ENCODE data around the gene ADORA1. TPM values are rescaled to one million over a fixed set of nuclear protein-coding genes. Genes with fewer than 3 reads are reported as not detected.

Gene ADORA1
- polyA plus RNA-seq, 4 donors = 0.38 to 1.4 (median 0.54) TPM; not detected in 1

DNA sequence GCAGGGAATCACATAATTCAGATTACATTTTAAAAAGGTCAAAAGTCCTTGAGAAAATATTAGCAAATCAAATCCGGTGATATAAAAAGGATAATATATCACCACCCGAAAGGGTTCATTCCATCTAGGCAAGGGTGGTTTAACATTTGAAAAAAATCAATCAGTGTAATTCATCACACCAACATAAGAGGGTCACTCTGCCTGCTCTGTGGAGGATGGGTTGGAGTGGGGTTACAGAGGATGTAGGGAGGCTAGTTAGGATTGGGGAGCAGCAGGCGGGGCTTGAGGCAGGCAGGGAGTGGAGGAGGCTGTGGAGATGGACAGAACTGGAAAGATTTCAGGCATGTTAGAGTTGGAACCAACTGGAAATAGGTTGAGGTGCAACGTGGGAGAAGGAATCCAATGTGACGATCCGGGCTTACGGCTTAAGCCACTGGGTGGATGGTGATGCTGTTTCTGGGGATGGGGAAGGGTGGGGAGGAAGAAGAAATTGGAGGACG is 12.5 kb downstream of the ADORA1 start:
- no peak for DNase-seq
- Histone ChIP-seq H3K27me3 (ENCODE audit: control insufficient read depth in 3 of 3, insufficient read depth in 3 of 3, low read length in 3 of 3) (no peaks in the 10 kb centered on the region), H3K4me1 (ENCODE audit: control insufficient read depth in 3 of 3, insufficient read depth in 2 of 3, low read depth in 1 of 3, low read length in 2 of 3) (peaks cover 0 to 3% (median 0%) of the 10 kb centered on the region in 3 donors), H3K4me3 (ENCODE audit: low read depth in 1 of 3, low read length in 3 of 3) (no peak overlapping the region), H3K36me3 (ENCODE audit: control insufficient read depth in 3 of 3, insufficient read depth in 2 of 3, low read depth in 1 of 3, low read length in 3 of 3) (no peaks in the 10 kb centered on the region), H3K9me3 (ENCODE audit: control insufficient read depth in 2 of 2, insufficient read depth in 1 of 2, low read depth in 1 of 2, low read length in 1 of 2) (peaks cover 0 to 3% of the 10 kb centered on the region in 2 donors), H3K27ac (ENCODE audit: low read depth in 1 of 3, low read length in 2 of 3) (no peak overlapping the region)
- WGBS, 3 donors = 76 to 83% (median 78%) methylated on average over 8 of the region's 8 CpGs
- no peak for FAIRE-seq

- Histone ChIP-seq H3K9me3 (ENCODE audit: control insufficient read depth in 2 of 2, insufficient read depth in 1 of 2, low read depth in 1 of 2, low read length in 1 of 2) (peaks cover 0 to 3% of the 10 kb centered on the region in 2 donors), H3K27me3 (ENCODE audit: control insufficient read depth in 3 of 3, insufficient read depth in 3 of 3, low read length in 3 of 3) (no peaks in the 10 kb centered on the region), H3K27ac (ENCODE audit: low read depth in 1 of 3, low read length in 2 of 3) (no peak overlapping the region), H3K36me3 (ENCODE audit: control insufficient read depth in 3 of 3, insufficient read depth in 2 of 3, low read depth in 1 of 3, low read length in 3 of 3) (no peaks in the 10 kb centered on the region), H3K4me1 (ENCODE audit: control insufficient read depth in 3 of 3, insufficient read depth in 2 of 3, low read depth in 1 of 3, low read length in 2 of 3) (peaks cover 0 to under 1% (median 0%) of the 10 kb centered on the region in 3 donors), H3K4me3 (ENCODE audit: low read depth in 1 of 3, low read length in 3 of 3) (no peak overlapping the region)
- WGBS, 3 donors = 47 to 70% (median 60%) methylated on average over 5 of the region's 5 CpGs
- FAIRE-seq (no peak), DNase-seq (no peak)
These were observed 13.4 kb downstream of the ADORA1 start for GRCh38 chr1:203140743-203141520.

GRCh38 chr1:203142124-203142523 is 14.6 kb downstream of the ADORA1 start:
- no peaks in the 10 kb centered on the region for H3K4me1 ChIP-seq (ENCODE audit: control insufficient read depth in 3 of 3, insufficient read depth in 2 of 3, low read depth in 1 of 3, low read length in 2 of 3)
- no peak overlapping the region for H3K4me3 ChIP-seq (ENCODE audit: low read depth in 1 of 3, low read length in 3 of 3)
- H3K36me3 ChIP-seq (ENCODE audit: control insufficient read depth in 3 of 3, insufficient read depth in 2 of 3, low read depth in 1 of 3, low read length in 3 of 3) = no peaks in the 10 kb centered on the region
- H3K27me3 ChIP-seq (ENCODE audit: control insufficient read depth in 3 of 3, insufficient read depth in 3 of 3, low read length in 3 of 3) = no peaks in the 10 kb centered on the region
- no peak for DNase-seq
- no peak overlapping the region for H3K27ac ChIP-seq (ENCODE audit: low read depth in 1 of 3, low read length in 2 of 3)
- WGBS, 3 donors = 79 to 91% (median 84%) methylated on average over 6 of the region's 6 CpGs
- FAIRE-seq = no peak
- H3K9me3 ChIP-seq (ENCODE audit: control insufficient read depth in 2 of 2, insufficient read depth in 1 of 2, low read depth in 1 of 2, low read length in 1 of 2) = peaks cover 0 to 3% of the 10 kb centered on the region in 2 donors

DNA sequence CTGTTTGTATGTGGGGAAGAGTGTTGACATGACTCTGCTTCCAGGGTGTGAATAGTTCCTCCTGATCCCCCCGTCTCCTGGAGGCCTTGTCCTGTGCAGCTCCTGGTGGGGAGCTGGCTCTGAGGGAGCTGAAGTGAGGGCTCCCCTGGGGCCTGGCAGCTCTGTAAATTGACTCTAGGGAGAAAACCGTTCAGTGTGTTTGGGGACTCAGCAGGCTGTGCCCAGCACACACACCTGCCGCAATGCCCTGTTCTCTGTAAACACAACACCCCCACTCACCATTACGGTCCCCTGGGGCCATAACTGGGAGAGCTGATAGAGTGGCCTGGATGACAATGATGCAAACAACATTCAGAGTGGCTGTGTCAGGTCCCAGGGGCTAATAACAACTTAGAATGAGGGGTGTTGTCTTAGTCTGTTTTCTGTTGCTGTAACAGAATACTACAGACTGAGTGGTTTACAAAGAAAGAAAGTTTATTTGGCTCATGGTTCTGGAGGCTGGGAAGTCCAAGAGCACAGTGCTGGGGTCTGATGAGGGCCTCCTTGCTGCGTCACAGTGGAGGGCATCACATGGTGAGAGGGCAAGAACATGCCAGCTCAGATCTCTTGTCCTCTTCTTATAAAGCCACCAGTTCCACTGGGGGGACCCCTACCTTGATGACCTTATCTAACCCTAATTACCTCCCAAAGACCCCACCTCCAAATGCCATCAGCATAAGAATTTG is 15.3 kb downstream of the ADORA1 start:
- H3K36me3 ChIP-seq (ENCODE audit: control insufficient read depth in 3 of 3, insufficient read depth in 2 of 3, low read depth in 1 of 3, low read length in 3 of 3) = no peaks in the 10 kb centered on the region
- peaks cover 0 to 3% of the 10 kb centered on the region in 2 donors for H3K9me3 ChIP-seq (ENCODE audit: control insufficient read depth in 2 of 2, insufficient read depth in 1 of 2, low read depth in 1 of 2, low read length in 1 of 2)
- WGBS, 3 donors = 61 to 77% (median 75%) methylated on average over 5 of the region's 5 CpGs
- DNase-seq (no peak), FAIRE-seq (no peak)
- H3K27me3 ChIP-seq (ENCODE audit: control insufficient read depth in 3 of 3, insufficient read depth in 3 of 3, low read length in 3 of 3) = no peaks in the 10 kb centered on the region
- no peak overlapping the region for H3K4me3 ChIP-seq (ENCODE audit: low read depth in 1 of 3, low read length in 3 of 3)
- no peaks in the 10 kb centered on the region for H3K4me1 ChIP-seq (ENCODE audit: control insufficient read depth in 3 of 3, insufficient read depth in 2 of 3, low read depth in 1 of 3, low read length in 2 of 3)
- H3K27ac ChIP-seq (ENCODE audit: low read depth in 1 of 3, low read length in 2 of 3) = no peak overlapping the region

- H3K4me1 ChIP-seq (ENCODE audit: control insufficient read depth in 3 of 3, insufficient read depth in 2 of 3, low read depth in 1 of 3, low read length in 2 of 3) = no peaks in the 10 kb centered on the region
- H3K9me3 ChIP-seq (ENCODE audit: control insufficient read depth in 2 of 2, insufficient read depth in 1 of 2, low read depth in 1 of 2, low read length in 1 of 2) = peaks cover 0 to 3% of the 10 kb centered on the region in 2 donors
- FAIRE-seq (no peak), DNase-seq (peak in 1 of 2 donors; percentile 8)
- H3K27ac ChIP-seq (ENCODE audit: low read depth in 1 of 3, low read length in 2 of 3) = no peak overlapping the region
- no peaks in the 10 kb centered on the region for H3K36me3 ChIP-seq (ENCODE audit: control insufficient read depth in 3 of 3, insufficient read depth in 2 of 3, low read depth in 1 of 3, low read length in 3 of 3)
- no peak overlapping the region for H3K4me3 ChIP-seq (ENCODE audit: low read depth in 1 of 3, low read length in 3 of 3)
- 53 to 68% (median 60%) methylated on average over 11 of the region's 11 CpGs for WGBS, 3 donors
- no peaks in the 10 kb centered on the region for H3K27me3 ChIP-seq (ENCODE audit: control insufficient read depth in 3 of 3, insufficient read depth in 3 of 3, low read length in 3 of 3)
These were observed 16.1 kb downstream of the ADORA1 start for GRCh38 chr1:203143641-203144040.

DNA sequence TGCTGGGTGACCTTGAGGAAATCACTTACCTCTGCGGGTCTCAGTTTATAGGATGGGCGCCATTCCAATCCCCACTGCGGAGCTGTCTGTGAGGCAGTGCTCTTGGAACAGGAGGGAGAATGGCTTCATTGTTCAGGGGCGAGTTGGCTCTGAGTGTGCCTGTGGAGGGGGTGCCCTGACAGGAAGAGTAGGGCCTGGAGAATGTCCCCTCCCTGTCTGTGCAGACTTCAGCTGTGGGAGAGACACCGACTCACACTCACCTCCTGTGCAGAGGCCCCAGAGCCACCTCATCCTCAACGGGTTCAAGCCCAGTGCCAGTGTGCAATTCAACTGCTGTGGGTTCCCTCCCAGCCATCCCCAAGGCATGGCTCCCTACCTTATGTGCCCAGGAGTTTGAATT is 17.1 kb downstream of the ADORA1 start:
- DNase-seq = no peak

DNA sequence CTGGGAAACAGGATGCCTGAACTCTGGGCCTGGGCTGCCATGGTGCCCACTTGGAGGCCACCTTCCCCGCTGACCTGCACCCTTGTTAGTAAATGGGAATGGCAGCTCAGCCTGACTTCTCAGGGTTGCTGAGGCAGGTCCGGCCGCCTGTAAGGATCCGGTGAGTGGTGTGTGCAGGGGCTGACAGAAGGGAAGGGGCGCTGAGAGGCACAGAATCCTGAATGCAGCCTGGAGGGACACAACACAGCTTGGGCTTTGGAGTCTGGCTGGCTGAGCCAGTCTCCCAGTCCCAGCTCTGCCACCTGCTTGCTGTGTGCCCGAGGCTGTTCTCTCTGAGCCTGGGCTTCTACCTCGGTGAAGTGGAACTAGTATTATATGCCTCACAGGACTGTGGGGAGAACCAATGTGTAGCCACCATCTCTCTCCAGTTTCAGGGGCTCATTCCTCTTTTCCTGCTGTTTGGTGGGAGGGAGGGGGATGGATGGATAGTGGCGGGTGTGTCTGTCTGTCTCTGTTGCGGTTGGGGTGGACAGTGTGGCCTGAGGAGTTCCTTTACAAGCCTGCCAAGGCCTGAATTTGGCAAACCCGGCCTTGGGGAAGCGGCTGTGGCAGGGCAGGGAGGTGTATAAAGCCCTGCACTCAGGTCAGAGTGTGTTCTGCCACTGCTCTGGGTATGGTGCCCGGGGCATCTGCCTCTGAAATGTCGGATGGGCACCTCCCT is 18.0 kb downstream of the ADORA1 start:
- DNase-seq = no peak
- FAIRE-seq = no peak
- WGBS, 3 donors = 81 to 88% (median 84%) methylated on average over 12 to 13 of the region's 13 CpGs

More for the DNA sequence above, 17.1 kb downstream of the ADORA1 start:
- no peak for FAIRE-seq
- no peak overlapping the region for H3K27ac ChIP-seq (ENCODE audit: low read depth in 1 of 3, low read length in 2 of 3)
- H3K4me1 ChIP-seq (ENCODE audit: control insufficient read depth in 3 of 3, insufficient read depth in 2 of 3, low read depth in 1 of 3, low read length in 2 of 3) = no peaks in the 10 kb centered on the region
- no peak overlapping the region for H3K4me3 ChIP-seq (ENCODE audit: low read depth in 1 of 3, low read length in 3 of 3)
- H3K9me3 ChIP-seq (ENCODE audit: control insufficient read depth in 2 of 2, insufficient read depth in 1 of 2, low read depth in 1 of 2, low read length in 1 of 2) = peaks cover 0 to 3% of the 10 kb centered on the region in 2 donors
- WGBS, 3 donors = 50 to 70% (median 57%) methylated on average over 6 of the region's 6 CpGs
- H3K27me3 ChIP-seq (ENCODE audit: control insufficient read depth in 3 of 3, insufficient read depth in 3 of 3, low read length in 3 of 3) = no peaks in the 10 kb centered on the region
- H3K36me3 ChIP-seq (ENCODE audit: control insufficient read depth in 3 of 3, insufficient read depth in 2 of 3, low read depth in 1 of 3, low read length in 3 of 3) = no peaks in the 10 kb centered on the region

GRCh38 chr1:203146042-203146369 is 18.5 kb downstream of the ADORA1 start:
- H3K27me3 ChIP-seq (ENCODE audit: control insufficient read depth in 3 of 3, insufficient read depth in 3 of 3, low read length in 3 of 3) = no peaks in the 10 kb centered on the region
- H3K36me3 ChIP-seq (ENCODE audit: control insufficient read depth in 3 of 3, insufficient read depth in 2 of 3, low read depth in 1 of 3, low read length in 3 of 3) = no peaks in the 10 kb centered on the region
- peaks cover 0 to 1% (median 0%) of the 10 kb centered on the region in 3 donors for H3K4me1 ChIP-seq (ENCODE audit: control insufficient read depth in 3 of 3, insufficient read depth in 2 of 3, low read depth in 1 of 3, low read length in 2 of 3)
- FAIRE-seq (no peak), DNase-seq (no peak)
- H3K9me3 ChIP-seq (ENCODE audit: control insufficient read depth in 2 of 2, insufficient read depth in 1 of 2, low read depth in 1 of 2, low read length in 1 of 2) = peaks cover 0 to 3% of the 10 kb centered on the region in 2 donors
- no peak overlapping the region for H3K4me3 ChIP-seq (ENCODE audit: low read depth in 1 of 3, low read length in 3 of 3)
- no peak overlapping the region for H3K27ac ChIP-seq (ENCODE audit: low read depth in 1 of 3, low read length in 2 of 3)
- WGBS, 3 donors = 92 to 100% (median 98%) methylated on average over 2 of the region's 2 CpGs

More for the DNA sequence above, 18.0 kb downstream of the ADORA1 start:
- no peaks in the 10 kb centered on the region for H3K27me3 ChIP-seq (ENCODE audit: control insufficient read depth in 3 of 3, insufficient read depth in 3 of 3, low read length in 3 of 3)
- peaks cover 0 to 3% of the 10 kb centered on the region in 2 donors for H3K9me3 ChIP-seq (ENCODE audit: control insufficient read depth in 2 of 2, insufficient read depth in 1 of 2, low read depth in 1 of 2, low read length in 1 of 2)
- H3K4me1 ChIP-seq (ENCODE audit: control insufficient read depth in 3 of 3, insufficient read depth in 2 of 3, low read depth in 1 of 3, low read length in 2 of 3) = no peaks in the 10 kb centered on the region
- no peaks in the 10 kb centered on the region for H3K36me3 ChIP-seq (ENCODE audit: control insufficient read depth in 3 of 3, insufficient read depth in 2 of 3, low read depth in 1 of 3, low read length in 3 of 3)
- no peak overlapping the region for H3K27ac ChIP-seq (ENCODE audit: low read depth in 1 of 3, low read length in 2 of 3)
- H3K4me3 ChIP-seq (ENCODE audit: low read depth in 1 of 3, low read length in 3 of 3) = no peak overlapping the region
